NB4 (cell line): ENCODE measurements around the gene SPTSSA.
"Not testable (repeated sequence)": the region's sequence is repeated elsewhere in the genome, so short reads cannot be mapped to it uniquely, and the experiment has no call there.

Experiments
- DNase-seq: peaks from one replicate; pipeline ENCODE4 v3.0.0; 2010; ENCODE audit warnings: low read depth
- H3K4me3 ChIP-seq: one replicate; pipeline ENCODE4 v1.5.1; 2011; ENCODE audit warnings: mild to moderate bottlenecking, low read depth, low read length, moderate library complexity
- CTCF ChIP-seq: IDR thresholded peaks from one replicate; pipeline ENCODE4 v1.5.1; 2012; ENCODE audit warnings: low read depth, low read length
- MAX ChIP-seq: IDR thresholded peaks from 2 replicates; pipeline ENCODE4 v1.6.1; 2011; ENCODE audit warnings: low read depth, low read length
- MYC ChIP-seq: IDR thresholded peaks from 2 replicates; pipeline ENCODE4 v1.6.1; 2011; ENCODE audit warnings: low read depth, low read length
- POLR2A ChIP-seq: IDR thresholded peaks from 2 replicates; pipeline ENCODE4 v1.6.1; 2011; ENCODE audit warnings: mild to moderate bottlenecking; ENCODE audit not compliant: insufficient read length; ENCODE audit errors: extremely low read depth

SPTSSA gene

DNA sequence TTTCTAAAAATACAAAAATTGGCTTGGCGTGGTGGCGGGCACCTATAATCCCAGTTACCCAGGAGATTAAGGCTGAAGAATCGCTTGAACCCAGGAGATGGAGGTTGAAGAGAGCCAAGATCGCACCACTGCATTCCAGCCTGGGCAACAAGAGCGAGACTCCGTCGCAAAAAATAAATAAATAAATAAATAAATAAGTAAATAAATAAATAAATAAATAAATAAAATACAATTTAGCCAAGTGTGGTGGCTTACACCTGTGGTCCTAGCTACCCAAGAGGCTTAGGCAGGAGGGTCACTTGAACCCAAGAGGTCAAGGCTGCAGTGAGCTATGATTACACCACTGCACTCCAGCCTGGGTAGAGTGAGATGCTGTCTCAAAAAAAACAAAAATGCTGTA is 26.5 kb upstream of the SPTSSA start:
- TF ChIP-seq MAX (no peak), CTCF (no peak), POLR2A (no peak), MYC (no peak)

GRCh38 chr14:34484726-34485125 is 22.7 kb upstream of the SPTSSA start:
- no peak for DNase-seq
- H3K4me3 ChIP-seq, result no peak overlapping the region
- TF ChIP-seq POLR2A (no peak), MYC (no peak), MAX (no peak), CTCF (no peak)

More for the DNA sequence above, 26.5 kb upstream of the SPTSSA start:
- no peak overlapping the region for H3K4me3 ChIP-seq
- DNase-seq, result no peak

DNA sequence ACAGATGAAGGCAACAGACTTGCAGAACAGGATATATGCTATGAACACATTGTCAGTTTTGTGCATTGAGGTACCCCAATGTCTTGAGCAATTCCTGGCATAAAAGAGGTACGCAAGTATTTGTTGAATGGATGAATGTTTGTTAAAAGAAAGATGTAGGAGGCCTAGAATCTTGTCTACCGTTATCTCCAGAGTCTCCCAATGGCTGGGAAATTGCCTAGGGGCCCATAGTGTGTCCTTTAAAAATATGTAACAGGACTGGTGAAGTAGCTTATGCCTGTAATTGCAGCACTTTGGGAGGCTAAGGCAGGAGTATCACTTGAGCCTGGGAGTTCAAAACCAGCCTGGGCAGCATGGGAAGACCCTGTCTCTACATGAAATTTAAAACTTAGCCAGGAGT is 20.4 kb upstream of the SPTSSA start:
- no peak for TF ChIP-seq MAX
- no peak for TF ChIP-seq MYC
- no peak for TF ChIP-seq POLR2A
- no peak for TF ChIP-seq CTCF
- no peak overlapping the region for H3K4me3 ChIP-seq
- no peak for DNase-seq

GRCh38 chr14:34479694-34480093 is 17.7 kb upstream of the SPTSSA start:
- DNase-seq, result no peak
- H3K4me3 ChIP-seq, result no peak overlapping the region
- TF ChIP-seq MYC (no peak), POLR2A (no peak), MAX (no peak), CTCF (no peak)

- no peak for TF ChIP-seq MAX
- no peak for TF ChIP-seq POLR2A
- TF ChIP-seq CTCF, result no peak
- no peak for TF ChIP-seq MYC
- no peak for DNase-seq
- no peak overlapping the region for H3K4me3 ChIP-seq
These were observed 16.2 kb upstream of the SPTSSA start for GRCh38 chr14:34478261-34478660.

- not testable (repeated sequence) for DNase-seq, H3K4me3 ChIP-seq
These were observed 14.0 kb upstream of the SPTSSA start for GRCh38 chr14:34476036-34476435.
